Thyroid gland (tissue), 4 donors: Measurements from ENCODE around the gene TNFRSF12A. TPM values are rescaled to one million over a fixed set of nuclear protein-coding genes. Genes with fewer than 3 reads are reported as not detected.
"Not testable (repeated sequence)": the region's sequence is repeated elsewhere in the genome, so short reads cannot be mapped to it uniquely, and the experiment has no call there.

ENCODE experiments used
- DNase-seq, 2 donors: peaks; one replicate each; pipeline ENCODE4 v3.0.0-alpha.2; 2019
- H3K27ac ChIP-seq, 3 donors: fragments of 200-600 bp; sonication (generic); 1 replicate in 2 of 3; 2 replicates in 1 of 3; pipeline ENCODE4 v1.5.1; 2016 to 2019; ENCODE audit warnings: mild to moderate bottlenecking in 1 of 3, moderate library complexity in 1 of 3
- H3K27me3 ChIP-seq: fragments of 200-600 bp; sonication (generic); one replicate; pipeline ENCODE4 v1.5.1; 2019
- H3K36me3 ChIP-seq, 2 donors: fragments of 200-600 bp; sonication (generic); one replicate each; pipeline ENCODE4 v1.5.1; 2016 to 2019
- H3K4me1 ChIP-seq, 2 donors: fragments of 200-600 bp; sonication (generic); one replicate each; pipeline ENCODE4 v1.5.1; 2017 to 2019
- H3K4me3 ChIP-seq, 3 donors: fragments of 200-600 bp; sonication (generic); replicated peaks in 1 of 3; 1 replicate in 2 of 3; 2 replicates in 1 of 3; pipeline ENCODE4 v1.5.1; 2016; ENCODE audit warnings: mild to moderate bottlenecking in 1 of 3
- H3K9me3 ChIP-seq: fragments of 200-600 bp; sonication (generic); one replicate; pipeline ENCODE4 v1.5.1; 2017
- CTCF ChIP-seq, 6 experiments: fragments of 200-600 bp in 3 of 6; fragments of 450-650 bp in 3 of 6; sonication (generic) in 3 of 6; IDR thresholded peaks; one replicate each; pipeline ENCODE4 v1.5.1; 2016 to 2019; ENCODE audit warnings: antibody characterized with exemption in 6 of 6, mild to moderate bottlenecking in 2 of 6, inconsistent platforms in 1 of 6, moderate library complexity in 1 of 6
- POLR2A ChIP-seq, 2 donors: fragments of 450-650 bp; IDR thresholded peaks; one replicate each; pipeline ENCODE4 v1.6.1; 2017; ENCODE audit warnings: antibody characterized with exemption in 2 of 2, mild to moderate bottlenecking in 2 of 2, moderate library complexity in 1 of 2
- WGBS, 2 donors: methylation state at CpG; one replicate each; pipeline ENCODE4 v1.1.5; 2017; 5-methylcytosine and 5-hydroxymethylcytosine counted together
- intact Hi-C: fragments of 100-400 bp; cut with DNase I; formaldehyde crosslinking; loops from one replicate; pipeline ENCODE4 v1.15.1; 2023
- total RNA-seq, 4 donors: library from RNA; depleted of rRNA; stranded (reverse); fragments of >200 nt; gene quantifications; one replicate each; pipeline ENCODE4 v1.2.3, GENCODE V29; 2016

The TNFRSF12A gene
- total RNA-seq, 4 donors from 2014 or later, result 47.9 to 110 (median 67.0) TPM

- no peak overlapping the region for H3K27ac ChIP-seq
- no peaks in the 10 kb centered on the region for H3K36me3 ChIP-seq
- no peak overlapping the region for H3K4me3 ChIP-seq
- TF ChIP-seq POLR2A (IDR thresholded peaks at IDR 0.05), result no peak
- no peak for TF ChIP-seq CTCF (IDR thresholded peaks at IDR 0.05)
- H3K4me1 ChIP-seq, result peaks cover 10 to 20% of the 10 kb centered on the region in 2 donors
- intact Hi-C loops, result no loop called here
- WGBS, 2 donors, result 8 to 33% methylated on average over 1 to 13 of the region's 13 CpGs
- H3K9me3 ChIP-seq, result no peaks in the 10 kb centered on the region
- DNase-seq, result no peak
- peaks cover 31% of the 10 kb centered on the region for H3K27me3 ChIP-seq
Observed at GRCh38 chr16:3047387-3047720, 27.2 kb downstream of the TNFRSF12A start.

- Histone ChIP-seq H3K4me3 (no peak overlapping the region), H3K27ac (no peak overlapping the region), H3K27me3 (peaks cover 20% of the 10 kb centered on the region), H3K4me1 (peaks cover 10 to 20% of the 10 kb centered on the region in 2 donors), H3K36me3 (no peaks in the 10 kb centered on the region), H3K9me3 (no peaks in the 10 kb centered on the region)
- DNase-seq, result no peak
- intact Hi-C loops, result no loop called here
- WGBS, 2 donors, result 80 to 84% methylated on average over 8 to 26 of the region's 26 CpGs
- TF ChIP-seq POLR2A (IDR thresholded peaks at IDR 0.05) (no peak), CTCF (IDR thresholded peaks at IDR 0.05) (no peak)
Observed at GRCh38 chr16:3049921-3050481, 29.8 kb downstream of the TNFRSF12A start.

GRCh38 chr16:3050487-3050886, 30.3 kb downstream of the TNFRSF12A start:
- intact Hi-C loops, result no loop called here
- Histone ChIP-seq H3K4me3 (no peak overlapping the region), H3K9me3 (no peaks in the 10 kb centered on the region), H3K27ac (no peak overlapping the region), H3K27me3 (peaks cover 16% of the 10 kb centered on the region), H3K36me3 (no peaks in the 10 kb centered on the region), H3K4me1 (peaks cover 10 to 16% of the 10 kb centered on the region in 2 donors)
- TF ChIP-seq POLR2A (IDR thresholded peaks at IDR 0.05) (no peak), CTCF (IDR thresholded peaks at IDR 0.05) (no peak)
- DNase-seq, result no peak
- WGBS, 2 donors, result 51 to 54% methylated on average over 5 of the region's 5 CpGs

- intact Hi-C loops, result no loop called here
- Histone ChIP-seq H3K27ac (no peak overlapping the region), H3K36me3 (no peaks in the 10 kb centered on the region), H3K27me3 (peaks cover 11% of the 10 kb centered on the region), H3K4me1 (peaks cover 6 to 11% of the 10 kb centered on the region in 2 donors), H3K4me3 (no peak overlapping the region), H3K9me3 (no peaks in the 10 kb centered on the region)
- 46 to 61% methylated on average over 4 of the region's 4 CpGs for WGBS, 2 donors
- TF ChIP-seq POLR2A (IDR thresholded peaks at IDR 0.05), result no peak
- no peak for TF ChIP-seq CTCF (IDR thresholded peaks at IDR 0.05)
- no peak for DNase-seq
Observed at GRCh38 chr16:3051009-3051408, 30.8 kb downstream of the TNFRSF12A start.

- no peaks in the 10 kb centered on the region for H3K36me3 ChIP-seq
- 90 to 95% methylated on average over 9 of the region's 9 CpGs for WGBS, 2 donors
- intact Hi-C loops, result no loop called here
- no peak for DNase-seq
- H3K27ac ChIP-seq, result no peak overlapping the region
- H3K4me1 ChIP-seq, result peaks cover 4 to 6% of the 10 kb centered on the region in 2 donors
- H3K27me3 ChIP-seq, result peaks cover 6% of the 10 kb centered on the region
- TF ChIP-seq POLR2A (IDR thresholded peaks at IDR 0.05) (no peak), CTCF (IDR thresholded peaks at IDR 0.05) (no peak)
- H3K9me3 ChIP-seq, result no peaks in the 10 kb centered on the region
- no peak overlapping the region for H3K4me3 ChIP-seq
Observed at GRCh38 chr16:3051494-3051893, 31.3 kb downstream of the TNFRSF12A start.

- H3K4me3 ChIP-seq, H3K9me3 ChIP-seq, DNase-seq, H3K36me3 ChIP-seq, H3K4me1 ChIP-seq, H3K27me3 ChIP-seq, H3K27ac ChIP-seq, intact Hi-C loops: not testable (repeated sequence)
- 88% methylated on average over 5 to 11 of the region's 12 CpGs for WGBS, 2 donors
Observed at GRCh38 chr16:3052571-3053329, 32.6 kb downstream of the TNFRSF12A start.

GRCh38 chr16:3053330-3053710, 33.2 kb downstream of the TNFRSF12A start:
- intact Hi-C loops, DNase-seq, H3K27ac ChIP-seq, H3K36me3 ChIP-seq, H3K4me1 ChIP-seq, H3K4me3 ChIP-seq, H3K9me3 ChIP-seq, H3K27me3 ChIP-seq: not testable (repeated sequence)
- WGBS, 2 donors, result 89 to 97% methylated on average over 5 to 6 of the region's 13 CpGs
